Sigmoid colon (tissue), 7 donors: Measurements from ENCODE around the gene RSPH10B. TPM values are rescaled to one million over a fixed set of nuclear protein-coding genes. Genes with fewer than 3 reads are reported as not detected.
"Not testable (repeated sequence)": the region's sequence is repeated elsewhere in the genome, so short reads cannot be mapped to it uniquely, and the experiment has no call there.

Experiments used
- DNase-seq: peaks from one replicate; pipeline ENCODE4 v3.0.0-alpha.2; 2019
- H3K27ac ChIP-seq, 4 donors: fragments of 200-600 bp; sonication (generic); one replicate each; pipeline ENCODE4 v1.5.1; 2016 to 2019; ENCODE audit warnings: mild to moderate bottlenecking in 1 of 4
- H3K27me3 ChIP-seq, 3 donors: fragments of 200-600 bp; sonication (generic); one replicate each; pipeline ENCODE4 v1.5.1; 2019; ENCODE audit warnings: mild to moderate bottlenecking in 1 of 3
- H3K36me3 ChIP-seq, 4 donors: fragments of 200-600 bp; sonication (generic); one replicate each; pipeline ENCODE4 v1.5.1; 2016 to 2019
- H3K4me1 ChIP-seq, 4 donors: fragments of 200-600 bp; sonication (generic); one replicate each; pipeline ENCODE4 v1.5.1; 2017 to 2019
- H3K4me3 ChIP-seq, 4 donors: fragments of 200-600 bp; sonication (generic); one replicate each; pipeline ENCODE4 v1.5.1; 2017 to 2019; ENCODE audit warnings: mild to moderate bottlenecking in 2 of 4, moderate library complexity in 1 of 4
- H3K9me3 ChIP-seq, 4 donors: fragments of 200-600 bp in 3 of 4; sonication (generic) in 3 of 4; one replicate each; pipeline versions ENCODE4 v1.5.1 to v1.6.1; 2013 to 2019
- CTCF ChIP-seq, 4 experiments: fragments of 450-650 bp in 3 of 4; fragments of 200-600 bp in 1 of 4; IDR thresholded peaks; one replicate each; pipeline ENCODE4 v1.5.1; 2016 to 2019; ENCODE audit warnings: antibody characterized with exemption in 4 of 4, mild to moderate bottlenecking in 3 of 4, moderate library complexity in 2 of 4
- EP300 ChIP-seq, 4 donors: sonication (generic); formaldehyde crosslinking; IDR thresholded peaks; one replicate each; pipeline ENCODE4 v1.6.1; 2017; ENCODE audit warnings: antibody characterized with exemption in 4 of 4
- POLR2A ChIP-seq, 2 donors: fragments of 450-650 bp; IDR thresholded peaks; one replicate each; pipeline ENCODE4 v1.6.1; 2016; ENCODE audit warnings: antibody characterized with exemption in 2 of 2, mild to moderate bottlenecking in 2 of 2, moderate library complexity in 2 of 2
- POLR2AphosphoS5 ChIP-seq, 4 donors: sonication (generic); formaldehyde crosslinking; IDR thresholded peaks; one replicate each; pipeline ENCODE4 v1.6.1; 2017; ENCODE audit warnings: antibody characterized with exemption in 4 of 4
- WGBS, 2 donors: extraction: QIAGEN DNeasy Blood & Tissue Kit; methylation state at CpG; one replicate each; pipeline ENCODE4 v1.1.7; 2013; 5-methylcytosine and 5-hydroxymethylcytosine counted together
- intact Hi-C: fragments of 100-400 bp; cut with DNase I; formaldehyde crosslinking; loops from one replicate; pipeline ENCODE4 v1.15.1; 2023
- polyA plus RNA-seq, 3 donors: library from polyadenylated mRNA; stranded (reverse); fragments of 200-250 nt; gene quantifications; one replicate each; pipeline ENCODE4 v1.2.3, GENCODE V29; 2013
- small RNA-seq, 3 donors: library from RNA; depleted of rRNA; stranded (forward); fragments of <200 nt; gene quantifications; one replicate each; pipeline ENCODE3, GENCODE V24; 2016
- total RNA-seq, 4 donors: library from RNA; depleted of rRNA; stranded (reverse); fragments of >200 nt; gene quantifications; one replicate each; pipeline ENCODE4 v1.1.0, GENCODE V29; 2016
- donor health status: healthy with polysubstance abuse.
- donor health status: Bipolar disorder and iron deficiency.
- donor health status: healthy.

The RSPH10B gene
- total and polyA plus RNA-seq, 7 donors = 0.09 to 0.36 (median 0.16) TPM; not detected in 4

- Histone ChIP-seq H3K4me3 (peak within 1 kb of the TSS; percentile 43 to 51 (median 50)), H3K27ac (peak within 1 kb of the TSS; percentile 63 to 74 (median 65)), H3K36me3 (peaks cover 0 to 11% (median 0%) of the 10 kb centered on the region in 4 donors)
- DNase-seq = peak; percentile 77
- peak in 2 of 4 donors; percentile 37 to 42 for TF ChIP-seq POLR2AphosphoS5 (IDR thresholded peaks at IDR 0.05)
- intact Hi-C loops, H3K9me3 ChIP-seq, H3K27me3 ChIP-seq, H3K4me1 ChIP-seq: not testable (repeated sequence)
- WGBS, 2 donors = 0% methylated on average over 23 of the region's 64 CpGs
Observed at GRCh38 chr7:5898480-5899224, 71.8 kb downstream of the RSPH10B start, which contains the start of gene CCZ1. CCZ1 (plus strand) TSS chr7:5898733; CDS start chr7:5898800, 67 bp downstream.

- H3K4me3 ChIP-seq, H3K27ac ChIP-seq, H3K4me1 ChIP-seq, DNase-seq, H3K27me3 ChIP-seq, intact Hi-C loops, H3K36me3 ChIP-seq, H3K9me3 ChIP-seq: not testable (repeated sequence)
- WGBS, 2 donors = 43 to 70% methylated on average over 9 to 13 of the region's 13 CpGs
Observed at GRCh38 chr7:5897369-5897919, 73.0 kb downstream of the RSPH10B start.

- no peak for TF ChIP-seq POLR2A (IDR thresholded peaks at IDR 0.05)
- no peak for TF ChIP-seq POLR2AphosphoS5 (IDR thresholded peaks at IDR 0.05)
- TF ChIP-seq EP300 (IDR thresholded peaks at IDR 0.05) = no peak
- TF ChIP-seq CTCF (IDR thresholded peaks at IDR 0.05) = no peak
- Histone ChIP-seq H3K27ac (no peak overlapping the region), H3K27me3 (no peaks in the 10 kb centered on the region), H3K4me3 (no peak overlapping the region), H3K4me1 (no peaks in the 10 kb centered on the region), H3K36me3 (no peaks in the 10 kb centered on the region), H3K9me3 (no peaks in the 10 kb centered on the region)
- intact Hi-C loops = no loop called here
- WGBS, 2 donors = 79 to 92% methylated on average over 9 of the region's 9 CpGs
- DNase-seq = no peak
Observed at GRCh38 chr7:5892498-5892897, 78.0 kb downstream of the RSPH10B start.

GRCh38 chr7:5890244-5890643 lies 80.2 kb downstream of the RSPH10B start:
- H3K27ac ChIP-seq, H3K27me3 ChIP-seq, H3K4me3 ChIP-seq, H3K9me3 ChIP-seq, intact Hi-C loops, H3K36me3 ChIP-seq, H3K4me1 ChIP-seq, DNase-seq: not testable (repeated sequence)
- WGBS, 2 donors = 53 to 78% methylated on average over 2 of the region's 2 CpGs

- intact Hi-C loops, DNase-seq, H3K9me3 ChIP-seq, H3K27ac ChIP-seq, H3K36me3 ChIP-seq, H3K4me1 ChIP-seq, H3K27me3 ChIP-seq, H3K4me3 ChIP-seq: not testable (repeated sequence)
- 84 to 93% methylated on average over 5 of the region's 5 CpGs for WGBS, 2 donors
Observed at GRCh38 chr7:5888021-5888420, 82.5 kb downstream of the RSPH10B start.

GRCh38 chr7:5884431-5884830 lies 86.1 kb downstream of the RSPH10B start:
- WGBS, 2 donors = 90 to 91% methylated on average over 5 of the region's 5 CpGs
- H3K9me3 ChIP-seq, H3K4me1 ChIP-seq, H3K27ac ChIP-seq, DNase-seq, H3K27me3 ChIP-seq, intact Hi-C loops, H3K4me3 ChIP-seq, H3K36me3 ChIP-seq: not testable (repeated sequence)

- H3K27me3 ChIP-seq, H3K4me3 ChIP-seq, H3K9me3 ChIP-seq, intact Hi-C loops, DNase-seq, H3K27ac ChIP-seq, H3K4me1 ChIP-seq, H3K36me3 ChIP-seq: not testable (repeated sequence)
- 87% methylated on average over 6 of the region's 6 CpGs for WGBS, 2 donors
Observed at GRCh38 chr7:5880106-5880505, 90.4 kb downstream of the RSPH10B start.

GRCh38 chr7:5879591-5879990 lies 90.9 kb downstream of the RSPH10B start:
- H3K4me3 ChIP-seq, DNase-seq, H3K4me1 ChIP-seq, H3K36me3 ChIP-seq, H3K27me3 ChIP-seq, H3K9me3 ChIP-seq, intact Hi-C loops, H3K27ac ChIP-seq: not testable (repeated sequence)
- 74 to 78% methylated on average over 3 of the region's 3 CpGs for WGBS, 2 donors

Small RNA genes within 50 kb of the gene (small RNA-seq; reads per million reads assigned to genes)
- gene RF00019 (0 reads per million in 3 donors), gene SNORA80D (0 to 2.1 (median 0) reads per million in 3 donors)

Other genes starting within 250 kb of the RSPH10B start
- gene RNF216, start 189.0 kb downstream of the RSPH10B start, total RNA-seq = 10 to 100 TPM; 32.1 to 47.6 (median 39.9) TPM
- gene RNF216, start 189.0 kb downstream of the RSPH10B start, polyA plus RNA-seq = 10 to 100 TPM in 1 of 3 donors, 1 to 10 TPM in 2; 4.8 to 14.7 (median 6.0) TPM
- not detected for gene OCM, start 89.9 kb downstream of the RSPH10B start, total RNA-seq
- gene OCM, start 89.9 kb downstream of the RSPH10B start, polyA plus RNA-seq = under 1 TPM in 1 of 3 donors, not detected in 2; 0.28 TPM
- 10 to 100 TPM; 46.8 to 65.8 (median 56.6) TPM for gene CCZ1, start 72.0 kb downstream of the RSPH10B start, total RNA-seq
- gene CCZ1, start 72.0 kb downstream of the RSPH10B start, polyA plus RNA-seq = 100 to 1,000 TPM in 1 of 3 donors, 10 to 100 TPM in 2; 55.1 to 111 (median 66.1) TPM
- 1 to 10 TPM; 7.4 to 9.3 (median 7.6) TPM for gene PMS2, start 38.4 kb upstream of the RSPH10B start, total RNA-seq
- gene PMS2, start 38.4 kb upstream of the RSPH10B start, polyA plus RNA-seq = 1 to 10 TPM; 3.2 to 6.5 (median 3.6) TPM
- 10 to 100 TPM; 21.0 to 35.1 (median 26.3) TPM for gene AIMP2, start 38.6 kb upstream of the RSPH10B start, total RNA-seq
- 10 to 100 TPM; 28.8 to 59.9 (median 59.7) TPM for gene AIMP2, start 38.6 kb upstream of the RSPH10B start, polyA plus RNA-seq
- gene ANKRD61, start 60.7 kb upstream of the RSPH10B start, total RNA-seq = not detected
- not detected for gene ANKRD61, start 60.7 kb upstream of the RSPH10B start, polyA plus RNA-seq
- gene EIF2AK1, start 88.5 kb upstream of the RSPH10B start, total RNA-seq = 100 to 1,000 TPM in 3 of 4 donors, 10 to 100 TPM in 1; 37.6 to 181 (median 153) TPM
- 10 to 100 TPM; 51.7 to 92.0 (median 52.9) TPM for gene EIF2AK1, start 88.5 kb upstream of the RSPH10B start, polyA plus RNA-seq
- 10 to 100 TPM in 2 of 4 donors, 1 to 10 TPM in 2; 6.1 to 10.5 (median 9.0) TPM for gene USP42, start 134.3 kb upstream of the RSPH10B start, total RNA-seq
- gene USP42, start 134.3 kb upstream of the RSPH10B start, polyA plus RNA-seq = 1 to 10 TPM; 2.4 to 5.3 (median 3.9) TPM